ENCODE results near the gene KRTAP4-6.

- no peak for TF ChIP-seq CTCF (IDR thresholded peaks at IDR 0.05)
- TF ChIP-seq POLR2A (IDR thresholded peaks at IDR 0.05): no peak
Observed at GRCh38 chr17:41131979-41132378, 8.4 kb downstream of the KRTAP4-6 start.
